K562 (cell line): Measurements from ENCODE around the gene ING4. TPM values are rescaled to one million over a fixed set of nuclear protein-coding genes. Genes with fewer than 3 reads are reported as not detected.

Experiments used
- CREBBP ChIP-seq: IDR thresholded peaks from one replicate; pipeline ENCODE4 v1.6.1; 2012; ENCODE audit warnings: low read depth, mild to moderate bottlenecking, control low read depth, inconsistent platforms, low read length
- DNMT1 ChIP-seq: fragments of 450-650 bp; IDR thresholded peaks from 2 replicates; pipeline ENCODE4 v1.6.1; 2016; ENCODE audit warnings: antibody characterized with exemption, mild to moderate bottlenecking
- EP300 ChIP-seq: IDR thresholded peaks from 2 replicates; pipeline ENCODE4 v1.6.1; 2012; ENCODE audit warnings: low read length, improper control_type of control experiment
- FOXJ3 ChIP-seq: sonication (generic); formaldehyde crosslinking; IDR thresholded peaks from 2 replicates; pipeline ENCODE4 v1.4.0; 2020; ENCODE audit warnings: mild to moderate bottlenecking, missing genetic modification reagents
- GABPB1 ChIP-seq: sonication (generic); formaldehyde crosslinking; IDR thresholded peaks from 2 replicates; pipeline ENCODE4 v1.8.0; 2022; ENCODE audit warnings: mild to moderate bottlenecking, missing genetic modification reagents
- MAFK ChIP-seq: IDR thresholded peaks from 2 replicates; pipeline ENCODE4 v1.6.1; 2011; ENCODE audit warnings: low read length, improper control_type of control experiment
- MECOM ChIP-seq: fragments of 250-450 bp; sonication (Bioruptor Pico); IDR thresholded peaks from 2 replicates; pipeline ENCODE4 v1.8.0; 2022; ENCODE audit warnings: inconsistent platforms
- MEIS2 ChIP-seq: fragments of 450-650 bp; IDR thresholded peaks from 2 replicates; pipeline ENCODE4 v1.6.1; 2014; ENCODE audit warnings: mild to moderate bottlenecking; ENCODE audit not compliant: partially characterized antibody
- MITF ChIP-seq: IDR thresholded peaks from 2 replicates; pipeline ENCODE4 v1.6.1; 2014; ENCODE audit warnings: antibody characterized with exemption
- NFE2L1 ChIP-seq: fragments of 450-650 bp; IDR thresholded peaks from 2 replicates; pipeline ENCODE4 v1.6.1; 2016; ENCODE audit warnings: missing genetic modification characterization, low read depth, mild to moderate bottlenecking, missing compliant biosample characterization, moderate library complexity, borderline replicate concordance
- NFIC ChIP-seq: fragments of 450-650 bp; IDR thresholded peaks from 2 replicates; pipeline ENCODE4 v1.6.1; 2017; ENCODE audit warnings: mild to moderate bottlenecking, inconsistent platforms
- POLR2AphosphoS5 ChIP-seq: IDR thresholded peaks from 2 replicates; pipeline ENCODE4 v1.6.1; 2011; ENCODE audit warnings: mild to moderate bottlenecking, low read depth, low read length, moderate library complexity; ENCODE audit not compliant: control insufficient read depth, insufficient read depth
- SP1 ChIP-seq: sonication (generic); formaldehyde crosslinking; IDR thresholded peaks from 2 replicates; pipeline ENCODE4 v1.8.1; 2022; ENCODE audit warnings: mild to moderate bottlenecking, missing genetic modification reagents
- SRSF1 ChIP-seq: fragments of 200-400 bp; formaldehyde crosslinking; IDR thresholded peaks from 2 replicates; pipeline ENCODE4 v1.6.1; 2017; ENCODE audit warnings: mild to moderate bottlenecking, low read depth, low read length, moderate library complexity
- STAT5A ChIP-seq: IDR thresholded peaks from 2 replicates; pipeline ENCODE4 v1.6.1; 2012; ENCODE audit warnings: low read length, inconsistent platforms, borderline replicate concordance
- ZBTB7A ChIP-seq: IDR thresholded peaks from 2 replicates; pipeline ENCODE4 v1.6.1; 2011; ENCODE audit warnings: low read depth, mild to moderate bottlenecking, low read length, moderate library complexity, borderline replicate concordance; ENCODE audit not compliant: control insufficient read depth
- ZKSCAN3 ChIP-seq: fragments of 250-450 bp; sonication (Bioruptor Pico); IDR thresholded peaks from 2 replicates; pipeline ENCODE4 v1.4.0; 2020
- ZNF175 ChIP-seq: fragments of 200-800 bp; sonication (Bioruptor generic); IDR thresholded peaks from 2 replicates; pipeline ENCODE4 v1.6.1; 2016; ENCODE audit warnings: low read depth, mild to moderate bottlenecking, missing genetic modification characterization, missing compliant biosample characterization
- polyA plus RNA-seq, 8 experiments: library from polyadenylated mRNA; depleted of rRNA in 4 of 8; stranded (reverse) in 5 of 8; unstranded in 3 of 8; fragments of >200 nt; fragmentation: Nextera tagmentation in 2 of 8; fragmentation: Illumina TruSeq in 1 of 8; extraction: Ambion mirVana in 2 of 8; extraction: Trizol in 1 of 8; gene quantifications; 2 replicates each; pipeline versions ENCODE4 v1.2.1 to v1.2.3, GENCODE V29; 2011 to 2014; ENCODE audit warnings: inconsistent platforms in 1 of 8, missing spikeins in 1 of 8
- total RNA-seq, 7 experiments: library from RNA; depleted of rRNA in 6 of 7; stranded (reverse); fragments of >200 nt in 6 of 7; fragmentation: Illumina TruSeq in 2 of 7; extraction: Trizol in 2 of 7; gene quantifications; 2 replicates each; pipeline versions ENCODE4 v1.2.1 to v1.2.3, GENCODE V29; 2011 to 2021; ENCODE audit warnings: low replicate concordance in 1 of 7
- TF ChIP-seq, protein P1 (sequence below): sonication (generic); formaldehyde crosslinking; IDR thresholded peaks from 2 replicates; pipeline ENCODE4 v1.8.1; 2023; ENCODE audit warnings: missing genetic modification reagents, mild to moderate bottlenecking, borderline replicate concordance
- TF ChIP-seq, protein P2 (sequence below), 3 experiments: IDR thresholded peaks in 2 of 3; conservative IDR thresholded peaks in 1 of 3; 2 replicates each; pipeline ENCODE4 v1.5.1; 2011 to 2012; ENCODE audit warnings: low read length in 3 of 3, mild to moderate bottlenecking in 3 of 3, control low read depth in 2 of 3, improper control_type of control experiment in 1 of 3, inconsistent platforms in 1 of 3, low read depth in 1 of 3, mixed read lengths in 1 of 3, moderate library complexity in 1 of 3; ENCODE audit not compliant: insufficient read depth in 2 of 3

The ING4 gene
- total and polyA plus RNA-seq, 9 of the 15 experiments (the other 6 are each of a cell fraction or from before 2014, with no cell fraction given), result 6.6 to 30.2 (median 15.7) TPM

DNA sequence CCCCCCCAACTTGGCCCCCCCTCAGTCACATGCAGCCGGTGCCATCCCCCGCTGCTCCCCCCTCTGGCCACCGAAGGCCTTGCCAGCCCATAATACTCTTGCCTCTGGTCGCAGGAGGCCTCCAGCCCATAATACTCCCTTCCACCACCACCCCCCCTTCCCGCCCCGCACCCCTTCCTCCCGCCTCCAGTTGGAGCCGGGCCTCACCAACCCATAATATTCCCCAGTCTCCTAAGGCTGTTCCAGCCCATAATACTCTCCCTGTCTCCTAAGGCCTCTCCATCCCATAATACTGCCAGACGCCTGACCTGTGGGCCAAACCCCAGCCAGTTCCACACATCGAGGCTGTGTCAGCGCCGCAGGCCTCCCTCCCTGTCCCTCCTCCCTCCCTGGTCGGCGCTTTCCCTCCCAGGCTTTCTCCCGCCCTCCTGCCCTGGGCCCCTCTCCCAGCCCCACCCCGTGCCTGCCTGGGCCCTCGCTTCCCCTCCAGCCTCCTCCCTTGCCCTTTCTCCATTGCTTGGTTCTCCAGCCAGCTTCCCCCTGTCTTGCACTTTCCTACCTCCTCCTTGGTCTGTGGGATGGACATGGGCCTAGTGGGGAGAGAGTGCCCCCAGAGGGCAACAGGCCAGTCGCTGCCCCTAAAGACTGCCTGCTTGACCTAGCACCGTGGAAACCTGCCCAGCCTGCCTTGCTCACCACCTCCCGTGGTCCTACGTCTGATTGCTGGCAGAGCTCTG lies 49.0 kb downstream of the ING4 start (continued):
- TF ChIP-seq, protein P1, sequence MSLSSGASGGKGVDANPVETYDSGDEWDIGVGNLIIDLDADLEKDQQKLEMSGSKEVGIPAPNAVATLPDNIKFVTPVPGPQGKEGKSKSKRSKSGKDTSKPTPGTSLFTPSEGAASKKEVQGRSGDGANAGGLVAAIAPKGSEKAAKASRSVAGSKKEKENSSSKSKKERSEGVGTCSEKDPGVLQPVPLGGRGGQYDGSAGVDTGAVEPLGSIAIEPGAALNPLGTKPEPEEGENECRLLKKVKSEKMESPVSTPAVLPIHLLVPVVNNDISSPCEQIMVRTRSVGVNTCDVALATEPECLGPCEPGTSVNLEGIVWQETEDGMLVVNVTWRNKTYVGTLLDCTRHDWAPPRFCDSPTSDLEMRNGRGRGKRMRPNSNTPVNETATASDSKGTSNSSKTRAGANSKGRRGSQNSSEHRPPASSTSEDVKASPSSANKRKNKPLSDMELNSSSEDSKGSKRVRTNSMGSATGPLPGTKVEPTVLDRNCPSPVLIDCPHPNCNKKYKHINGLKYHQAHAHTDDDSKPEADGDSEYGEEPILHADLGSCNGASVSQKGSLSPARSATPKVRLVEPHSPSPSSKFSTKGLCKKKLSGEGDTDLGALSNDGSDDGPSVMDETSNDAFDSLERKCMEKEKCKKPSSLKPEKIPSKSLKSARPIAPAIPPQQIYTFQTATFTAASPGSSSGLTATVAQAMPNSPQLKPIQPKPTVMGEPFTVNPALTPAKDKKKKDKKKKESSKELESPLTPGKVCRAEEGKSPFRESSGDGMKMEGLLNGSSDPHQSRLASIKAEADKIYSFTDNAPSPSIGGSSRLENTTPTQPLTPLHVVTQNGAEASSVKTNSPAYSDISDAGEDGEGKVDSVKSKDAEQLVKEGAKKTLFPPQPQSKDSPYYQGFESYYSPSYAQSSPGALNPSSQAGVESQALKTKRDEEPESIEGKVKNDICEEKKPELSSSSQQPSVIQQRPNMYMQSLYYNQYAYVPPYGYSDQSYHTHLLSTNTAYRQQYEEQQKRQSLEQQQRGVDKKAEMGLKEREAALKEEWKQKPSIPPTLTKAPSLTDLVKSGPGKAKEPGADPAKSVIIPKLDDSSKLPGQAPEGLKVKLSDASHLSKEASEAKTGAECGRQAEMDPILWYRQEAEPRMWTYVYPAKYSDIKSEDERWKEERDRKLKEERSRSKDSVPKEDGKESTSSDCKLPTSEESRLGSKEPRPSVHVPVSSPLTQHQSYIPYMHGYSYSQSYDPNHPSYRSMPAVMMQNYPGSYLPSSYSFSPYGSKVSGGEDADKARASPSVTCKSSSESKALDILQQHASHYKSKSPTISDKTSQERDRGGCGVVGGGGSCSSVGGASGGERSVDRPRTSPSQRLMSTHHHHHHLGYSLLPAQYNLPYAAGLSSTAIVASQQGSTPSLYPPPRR (CRISPR knock-in tag), result no peak
- TF ChIP-seq CREBBP (no peak), MITF (peak; percentile 68; the same call in 1 of the 2 replicates), EP300 (no peak), MAFK (no peak), ZNF175 (no peak), NFE2L1 (tag) (no peak), STAT5A (no peak), MEIS2 (no peak), POLR2AphosphoS5 (no peak), DNMT1 (no peak), NFIC (no peak), MECOM (CRISPR knock-in tag) (no peak), FOXJ3 (no peak), SP1 (no peak; the same call in 1 of the 2 replicates), ZBTB7A (peak; percentile 63; the same call in 1 of the 2 replicates), GABPB1 (CRISPR knock-in tag) (peak; percentile 38; the same call in 1 of the 2 replicates), ZKSCAN3 (CRISPR knock-in tag) (no peak), SRSF1 (no peak)
- TF ChIP-seq, protein P2, sequence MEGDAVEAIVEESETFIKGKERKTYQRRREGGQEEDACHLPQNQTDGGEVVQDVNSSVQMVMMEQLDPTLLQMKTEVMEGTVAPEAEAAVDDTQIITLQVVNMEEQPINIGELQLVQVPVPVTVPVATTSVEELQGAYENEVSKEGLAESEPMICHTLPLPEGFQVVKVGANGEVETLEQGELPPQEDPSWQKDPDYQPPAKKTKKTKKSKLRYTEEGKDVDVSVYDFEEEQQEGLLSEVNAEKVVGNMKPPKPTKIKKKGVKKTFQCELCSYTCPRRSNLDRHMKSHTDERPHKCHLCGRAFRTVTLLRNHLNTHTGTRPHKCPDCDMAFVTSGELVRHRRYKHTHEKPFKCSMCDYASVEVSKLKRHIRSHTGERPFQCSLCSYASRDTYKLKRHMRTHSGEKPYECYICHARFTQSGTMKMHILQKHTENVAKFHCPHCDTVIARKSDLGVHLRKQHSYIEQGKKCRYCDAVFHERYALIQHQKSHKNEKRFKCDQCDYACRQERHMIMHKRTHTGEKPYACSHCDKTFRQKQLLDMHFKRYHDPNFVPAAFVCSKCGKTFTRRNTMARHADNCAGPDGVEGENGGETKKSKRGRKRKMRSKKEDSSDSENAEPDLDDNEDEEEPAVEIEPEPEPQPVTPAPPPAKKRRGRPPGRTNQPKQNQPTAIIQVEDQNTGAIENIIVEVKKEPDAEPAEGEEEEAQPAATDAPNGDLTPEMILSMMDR (IDR thresholded peaks at IDR 0.05 in 2 of 3, conservative IDR thresholded peaks at IDR 0.05 in 1 of 3; ENCODE audit: insufficient read depth in 2 of 3, low read depth in 1 of 3, low read length in 3 of 3), result peak; percentile 24 to 44 (median 27); a peak in 2 of 6 replicates
